NCI-H2081 (cell line): ENCODE results near the gene ASPG.

Experiments used
- DNase-seq, 2 experiments: peaks; one replicate each; lab custom pipeline; 2025; lab: John Stamatoyannopoulos, UW

ASPG gene

GRCh38 chr14:104105071-104105821 lies 19.7 kb downstream of the ASPG start:
- DNase-seq, result no peak

- DNase-seq, result no peak
Measured at GRCh38 chr14:104105822-104106470, 20.4 kb downstream of the ASPG start.

- DNase-seq, result no peak
Measured at GRCh38 chr14:104106471-104106991, 21.0 kb downstream of the ASPG start.

DNA sequence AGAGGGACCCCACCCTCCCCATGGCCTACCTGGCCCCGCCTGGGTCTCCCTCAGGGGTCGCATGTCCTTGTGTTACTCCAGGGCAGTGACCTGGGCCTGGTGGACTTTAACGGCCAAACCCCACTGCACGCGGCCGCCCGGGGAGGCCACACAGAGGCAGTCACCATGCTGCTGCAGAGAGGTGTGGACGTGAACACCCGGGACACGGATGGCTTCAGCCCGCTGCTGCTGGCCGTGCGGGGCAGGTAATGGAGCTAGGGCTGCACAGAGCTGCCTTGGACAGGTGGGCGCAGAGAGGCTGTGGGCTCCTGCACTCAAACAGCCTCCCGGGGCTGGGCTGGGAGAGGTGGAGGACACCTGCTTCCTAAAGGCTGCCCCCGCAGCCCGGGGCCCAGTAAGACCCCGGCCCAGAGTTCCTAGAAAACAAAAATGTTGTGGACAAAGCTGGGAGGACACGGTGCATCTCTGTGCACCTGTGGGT lies 21.6 kb downstream of the ASPG start:
- no peak for DNase-seq

GRCh38 chr14:104107611-104108569 lies 22.4 kb downstream of the ASPG start:
- DNase-seq, result no peak

GRCh38 chr14:104108570-104109541 lies 23.4 kb downstream of the ASPG start:
- DNase-seq, result no peak

DNA sequence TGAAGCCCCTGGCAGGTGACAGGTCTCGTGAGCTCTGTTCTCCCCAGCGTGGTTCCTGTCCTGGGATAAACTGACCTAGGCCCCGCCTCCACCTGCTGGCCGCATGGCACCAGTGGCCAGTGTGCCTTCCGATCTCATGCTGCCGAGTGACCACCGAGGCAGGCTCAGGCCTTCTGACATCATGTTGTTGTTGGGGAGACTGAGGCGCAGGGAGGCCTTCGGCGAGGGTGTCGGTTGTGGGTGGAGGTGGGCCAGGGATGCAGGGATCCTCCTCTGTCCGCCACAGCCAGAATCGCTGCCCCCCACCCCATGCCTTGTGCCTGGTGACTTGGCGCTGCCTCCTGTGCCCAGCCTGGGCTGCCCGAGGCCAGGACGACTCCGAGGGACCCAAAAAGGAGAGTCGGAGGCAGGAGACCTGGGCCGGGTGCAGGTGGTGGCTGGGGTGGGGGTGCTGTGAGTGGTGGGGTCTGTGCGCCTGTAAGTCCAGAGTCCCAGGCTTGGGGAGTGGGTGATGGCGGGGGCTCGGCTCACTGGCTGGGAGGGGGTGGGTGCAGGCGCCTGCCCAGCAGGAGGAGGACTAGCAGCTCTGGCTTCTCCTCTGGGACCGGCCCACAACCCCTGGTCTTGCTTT lies 24.3 kb downstream of the ASPG start:
- no peak for DNase-seq

DNA sequence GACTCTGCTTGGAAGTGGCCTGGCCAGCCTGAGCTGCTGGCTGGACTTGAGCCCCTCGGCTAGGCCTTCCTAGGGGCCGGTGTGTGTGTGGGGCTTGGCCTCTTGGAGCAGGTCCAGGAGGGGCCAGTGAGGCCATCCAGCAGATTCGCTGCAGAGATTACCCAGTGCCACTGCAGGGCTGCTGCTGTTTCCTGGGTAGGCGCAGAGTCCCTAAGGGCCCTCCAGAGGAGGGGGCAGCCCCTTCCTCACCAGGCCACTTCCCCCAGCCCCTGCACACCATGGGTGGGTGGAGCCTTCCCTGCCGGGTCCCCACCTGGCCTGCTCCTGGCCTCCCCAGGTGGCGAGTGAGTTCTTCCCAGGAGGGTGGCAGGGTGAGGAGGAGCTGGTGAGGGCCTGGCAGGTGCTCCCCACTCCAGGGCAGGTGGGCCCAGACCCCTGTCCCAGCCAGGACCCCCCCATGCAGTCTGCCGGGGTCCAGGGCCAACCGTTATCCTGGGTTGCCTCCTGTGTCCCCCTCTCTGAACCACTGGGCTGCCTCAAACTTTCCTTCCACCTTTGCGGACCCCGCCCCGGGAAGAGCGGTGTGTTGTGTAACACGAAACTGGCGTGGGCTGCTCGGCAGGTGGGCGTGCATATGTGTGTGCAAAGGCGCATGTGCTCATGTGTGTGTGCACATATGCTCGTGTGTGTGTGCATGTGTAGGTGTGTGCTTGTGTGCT lies 25.1 kb downstream of the ASPG start:
- no peak for DNase-seq

DNA sequence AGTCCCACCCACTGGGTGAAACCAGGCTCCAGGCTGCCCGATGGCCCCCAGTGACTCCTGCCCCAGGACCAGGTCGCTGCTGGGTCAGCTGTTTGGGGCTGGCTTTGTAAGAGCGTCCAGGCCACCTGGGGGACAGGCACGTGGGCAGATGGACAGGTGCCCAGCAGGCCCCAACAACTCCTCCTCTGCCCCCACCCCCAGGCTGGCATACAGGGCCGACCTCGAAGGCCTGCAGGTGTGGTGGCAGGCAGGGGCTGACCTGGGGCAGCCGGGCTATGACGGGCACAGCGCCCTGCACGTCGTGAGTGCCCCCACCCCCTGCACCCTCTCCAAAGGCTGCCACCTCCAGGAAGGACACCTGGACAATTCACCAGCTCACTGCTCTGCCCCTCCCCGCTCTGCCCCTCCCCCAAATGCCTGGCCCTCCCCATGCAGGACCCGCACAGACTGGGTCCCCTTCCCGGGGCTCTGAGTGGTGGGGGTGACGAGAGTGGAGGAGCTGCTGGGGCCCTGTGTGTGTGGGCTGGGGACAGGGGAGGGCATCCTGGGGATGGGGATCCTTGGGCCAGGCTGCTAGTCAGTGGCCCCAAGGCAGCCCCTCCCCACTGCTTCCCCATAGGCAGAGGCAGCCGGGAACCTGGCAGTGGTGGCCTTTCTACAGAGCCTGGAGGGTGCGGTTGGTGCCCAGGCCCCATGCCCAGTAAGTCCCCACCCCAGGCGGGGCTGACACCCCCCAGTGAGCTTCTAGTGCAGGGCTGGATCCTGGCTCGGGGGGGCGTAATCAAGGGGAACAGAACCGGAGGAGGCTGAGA lies 26.0 kb downstream of the ASPG start:
- DNase-seq, result no peak

- DNase-seq, result no peak
Measured at GRCh38 chr14:104112113-104112505, 26.6 kb downstream of the ASPG start.

GRCh38 chr14:104112609-104113571 lies 27.4 kb downstream of the ASPG start:
- DNase-seq, result no peak

GRCh38 chr14:104113631-104114420 lies 28.3 kb downstream of the ASPG start:
- DNase-seq, result peak in 1 of 2 experiments; percentile 26

GRCh38 chr14:104114421-104115130 lies 29.1 kb downstream of the ASPG start:
- no peak for DNase-seq

DNA sequence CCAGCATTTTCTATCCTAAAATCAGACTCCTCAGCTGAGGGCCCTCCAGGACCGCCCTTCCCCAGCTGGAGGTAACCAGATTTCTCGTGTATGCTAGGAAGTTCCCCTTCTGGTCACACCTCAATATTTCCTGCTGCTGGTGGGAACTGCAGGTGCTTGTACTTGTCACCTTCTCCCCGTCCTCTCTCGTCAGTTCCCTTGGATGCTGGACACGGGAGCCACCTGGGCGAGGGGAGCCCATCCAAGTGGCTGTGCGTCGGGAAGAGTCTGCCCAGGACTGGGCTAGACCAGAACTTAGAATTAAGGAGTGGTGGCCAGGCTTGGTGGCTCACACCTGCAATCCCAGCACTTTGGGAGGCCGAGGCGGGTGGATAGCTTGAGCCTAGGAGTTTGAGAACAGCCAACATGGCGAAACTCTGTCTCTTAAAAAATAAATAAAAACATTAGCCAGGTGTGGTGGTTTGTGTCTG lies 29.7 kb downstream of the ASPG start:
- no peak for DNase-seq

- no peak for DNase-seq
Measured at GRCh38 chr14:104115691-104116287, 30.3 kb downstream of the ASPG start.

GRCh38 chr14:104116288-104116755 lies 30.8 kb downstream of the ASPG start:
- no peak for DNase-seq
